Caco-2 (cell line): ENCODE data around the gene AWAT2. TPM values are rescaled to one million over a fixed set of nuclear protein-coding genes. Genes with fewer than 3 reads are reported as not detected.
A peak's percentile ranks its signal among the peaks of the same experiment; 100 is the strongest.

Experiments
- BruUV-seq: library from RNA; stranded (reverse); fragments of 400-500 nt; replicated peaks from 2 replicates; lab custom pipeline; 2021; lab: Mats Ljungman, UMichigan
- CTCF ChIA-PET: fragments of 300-600 bp; sonication (Branson Sonifier 250); formaldehyde crosslinking; loops from one replicate; lab custom pipeline; 2022; ENCODE audit warnings: antibody characterized with exemption; lab: Charles Lee
- POLR2A ChIA-PET: fragments of 300-600 bp; sonication (Branson Sonifier 250); formaldehyde crosslinking; loops from one replicate; lab custom pipeline; 2022; ENCODE audit warnings: antibody characterized with exemption; lab: Charles Lee
- DNase-seq, 2 experiments: peaks; one replicate each; pipeline versions ENCODE4 v3.0.0 to v3.0.0-alpha.2; 2020 to 2022
- H3K27me3 ChIP-seq: replicated peaks from 2 replicates; pipeline ENCODE4 v1.6.0; 2011; ENCODE audit warnings: low read length; ENCODE audit not compliant: control insufficient read depth, insufficient read depth
- H3K36me3 ChIP-seq: 2 replicates; pipeline ENCODE4 v1.5.1; 2011; ENCODE audit warnings: low read length; ENCODE audit not compliant: control insufficient read depth, insufficient read depth
- H3K4me1 ChIP-seq: fragments of 250-450 bp; sonication (Bioruptor Pico); 2 replicates; pipeline ENCODE4 v1.5.1; 2020; ENCODE audit warnings: mild to moderate bottlenecking
- H3K4me3 ChIP-seq: 2 replicates; pipeline ENCODE4 v1.5.1; 2011; ENCODE audit warnings: low read depth, mild to moderate bottlenecking, control low read depth, low read length
- H3K9me3 ChIP-seq: fragments of 250-450 bp; sonication (Bioruptor Pico); 2 replicates; pipeline ENCODE4 v1.5.1; 2020; ENCODE audit warnings: mild to moderate bottlenecking, moderate library complexity
- H3K27ac Mint-ChIP-seq: one replicate; pipeline ENCODE4 v1.8.0; 2022; ENCODE audit warnings: mixed read lengths; ENCODE audit not compliant: unreplicated experiment
- H3K27me3 Mint-ChIP-seq: one replicate; pipeline ENCODE4 v1.8.0; 2022; ENCODE audit warnings: mixed read lengths; ENCODE audit not compliant: insufficient read depth, unreplicated experiment
- H3K36me3 Mint-ChIP-seq: one replicate; pipeline ENCODE4 v1.8.0; 2022; ENCODE audit warnings: mild to moderate bottlenecking, mixed read lengths; ENCODE audit not compliant: insufficient read depth, unreplicated experiment
- H3K4me1 Mint-ChIP-seq: one replicate; pipeline ENCODE4 v1.8.0; 2022; ENCODE audit warnings: low read depth, mixed read lengths; ENCODE audit not compliant: unreplicated experiment
- H3K4me3 Mint-ChIP-seq: one replicate; pipeline ENCODE4 v1.8.0; 2022; ENCODE audit warnings: mild to moderate bottlenecking, moderate library complexity, mixed read lengths; ENCODE audit not compliant: unreplicated experiment
- H3K9me3 Mint-ChIP-seq: one replicate; pipeline ENCODE4 v1.8.0; 2022; ENCODE audit warnings: mixed read lengths; ENCODE audit not compliant: unreplicated experiment
- CTCF ChIP-seq, 2 experiments: fragments of 200-600 bp in 1 of 2; IDR thresholded peaks; 1 replicate in 1 of 2; 2 replicates in 1 of 2; pipeline versions ENCODE4 v1.5.1 to v1.8.0; 2011 to 2022; ENCODE audit warnings: antibody characterized with exemption in 1 of 2, control low read depth in 1 of 2, inconsistent platforms in 1 of 2, low read depth in 1 of 2, low read length in 1 of 2, mild to moderate bottlenecking in 1 of 2, moderate library complexity in 1 of 2; ENCODE audit not compliant: insufficient read depth in 1 of 2, severe bottlenecking in 1 of 2, unreplicated experiment in 1 of 2
- intact Hi-C: fragments of 100-400 bp; cut with micrococcal nuclease; formaldehyde crosslinking; loops from one replicate; pipeline ENCODE4 v1.10.0; 2022; ENCODE audit not compliant: unreplicated experiment
- total RNA-seq: library from RNA; stranded (reverse); gene quantifications from 2 replicates; pipeline ENCODE4 v1.2.3, GENCODE V29; 2022

Gene AWAT2
- total RNA-seq, 1 experiment from 2014 or later = not detected

- H3K4me3 Mint-ChIP-seq = no peak overlapping the region
- no TSS peak for BruUV-seq
- no peaks in the 10 kb centered on the region for H3K9me3 Mint-ChIP-seq
- ChIA-PET CTCF (no interaction called here), POLR2A (no interaction called here)
- H3K36me3 Mint-ChIP-seq = no peaks in the 10 kb centered on the region
- Histone ChIP-seq H3K27me3 (no peaks in the 10 kb centered on the region), H3K4me1 (no peaks in the 10 kb centered on the region), H3K36me3 (no peaks in the 10 kb centered on the region), H3K4me3 (no peak overlapping the region), H3K9me3 (no peaks in the 10 kb centered on the region)
- H3K27me3 Mint-ChIP-seq = no peaks in the 10 kb centered on the region
- H3K4me1 Mint-ChIP-seq = peaks cover 4% of the 10 kb centered on the region
- no peak for DNase-seq
- no peak overlapping the region for H3K27ac Mint-ChIP-seq
- TF ChIP-seq CTCF (IDR thresholded peaks at IDR 0.05; ENCODE audit: insufficient read depth in 1 of 2, low read depth in 1 of 2, low read length in 1 of 2, severe bottlenecking in 1 of 2, unreplicated experiment in 1 of 2) = no peak
- intact Hi-C loops = loop anchor here (5.0 kb wide), 1 partner anchor 63 kb away; no protein-coding TSS in a partner anchor
These were observed 15.1 kb downstream of the AWAT2 start for GRCh38 chrX:70034646-70035045.

- Histone ChIP-seq H3K4me3 (no peak overlapping the region), H3K9me3 (no peaks in the 10 kb centered on the region), H3K36me3 (no peaks in the 10 kb centered on the region), H3K4me1 (no peaks in the 10 kb centered on the region), H3K27me3 (no peaks in the 10 kb centered on the region)
- no peaks in the 10 kb centered on the region for H3K36me3 Mint-ChIP-seq
- ChIA-PET POLR2A (no interaction called here), CTCF (no interaction called here)
- no TSS peak for BruUV-seq
- DNase-seq = peak; percentile 27 to 35
- peak; percentile 14 to 47 for TF ChIP-seq CTCF (IDR thresholded peaks at IDR 0.05; ENCODE audit: insufficient read depth in 1 of 2, low read depth in 1 of 2, low read length in 1 of 2, severe bottlenecking in 1 of 2, unreplicated experiment in 1 of 2)
- H3K27me3 Mint-ChIP-seq = no peaks in the 10 kb centered on the region
- no peaks in the 10 kb centered on the region for H3K9me3 Mint-ChIP-seq
- intact Hi-C loops = loop anchor here (5.0 kb wide), 1 partner anchor 64 kb away; no protein-coding TSS in a partner anchor
- H3K27ac Mint-ChIP-seq = no peak overlapping the region
- H3K4me3 Mint-ChIP-seq = no peak overlapping the region
- peaks cover 4% of the 10 kb centered on the region for H3K4me1 Mint-ChIP-seq
These were observed 16.2 kb downstream of the AWAT2 start for GRCh38 chrX:70033348-70034051.

DNA sequence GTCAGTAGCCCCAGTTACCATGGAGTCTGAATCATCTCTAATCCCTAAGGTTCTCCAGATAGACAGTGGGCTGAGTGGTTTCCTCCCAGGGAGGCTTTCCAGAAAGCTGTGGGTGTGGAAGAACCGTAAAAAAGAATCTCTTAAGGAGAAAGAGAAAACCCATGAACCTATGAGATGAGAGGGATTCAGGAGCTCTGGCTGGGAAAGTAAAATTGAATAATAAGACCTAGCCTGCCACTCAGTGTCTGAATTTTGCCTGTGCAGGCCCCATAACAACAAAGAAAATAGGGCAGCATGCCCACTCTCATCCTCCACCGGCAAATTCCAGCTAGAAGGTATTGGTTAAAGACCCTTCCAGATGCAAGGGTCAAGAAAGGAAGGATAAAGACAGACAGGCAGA lies 16.9 kb downstream of the AWAT2 start:
- POLR2A ChIA-PET = no interaction called here
- no peaks in the 10 kb centered on the region for H3K4me1 ChIP-seq
- BruUV-seq = no TSS peak
- Mint-ChIP-seq H3K36me3 (no peaks in the 10 kb centered on the region), H3K4me3 (no peak overlapping the region), H3K27ac (no peak overlapping the region), H3K9me3 (no peaks in the 10 kb centered on the region), H3K27me3 (no peaks in the 10 kb centered on the region), H3K4me1 (no peaks in the 10 kb centered on the region)
- TF ChIP-seq CTCF (IDR thresholded peaks at IDR 0.05; ENCODE audit: insufficient read depth in 1 of 2, low read depth in 1 of 2, low read length in 1 of 2, severe bottlenecking in 1 of 2, unreplicated experiment in 1 of 2) = no peak
- no peaks in the 10 kb centered on the region for H3K36me3 ChIP-seq
- intact Hi-C loops = loop anchor here (5.0 kb wide), 1 partner anchor 65 kb away; no protein-coding TSS in a partner anchor
- CTCF ChIA-PET = no interaction called here
- DNase-seq = no peak
- H3K9me3 ChIP-seq = no peaks in the 10 kb centered on the region
- no peak overlapping the region for H3K4me3 ChIP-seq
- no peaks in the 10 kb centered on the region for H3K27me3 ChIP-seq
